Activated B cell treated with CpG ODN at 0.5 μM for 24 hours (primary cell): Measurements from ENCODE around the gene EIF4E2. TPM values are rescaled to one million over a fixed set of nuclear protein-coding genes. Genes with fewer than 3 reads are reported as not detected.

ENCODE experiments used
- ATAC-seq: fragments of 200-7000 bp; cut with Tn5 transposase; one replicate; pipeline ENCODE4 v1.10.0; 2021; ENCODE audit warnings: low read depth, mild to moderate bottlenecking, moderate library complexity
- CTCF ChIA-PET: fragments of 350-600 bp; sonication (Branson Sonifier 250); formaldehyde crosslinking; loops from one replicate; lab custom pipeline; 2021; ENCODE audit warnings: antibody characterized with exemption; lab: Charles Lee
- POLR2A ChIA-PET: fragments of 350-600 bp; sonication (Branson Sonifier 250); formaldehyde crosslinking; loops from one replicate; lab custom pipeline; 2021; ENCODE audit warnings: antibody characterized with exemption; lab: Charles Lee
- DNase-seq: peaks from one replicate; pipeline ENCODE4 v3.0.0; 2022
- H3K27ac Mint-ChIP-seq: one replicate; pipeline ENCODE4 v1.8.0; 2020; ENCODE audit warnings: mixed read lengths
- H3K27me3 Mint-ChIP-seq: one replicate; pipeline ENCODE4 v1.8.0; 2021; ENCODE audit warnings: mixed read lengths
- H3K36me3 Mint-ChIP-seq: one replicate; pipeline ENCODE4 v1.8.0; 2021; ENCODE audit warnings: low read depth, mixed read lengths
- H3K4me1 Mint-ChIP-seq: one replicate; pipeline ENCODE4 v1.8.0; 2021; ENCODE audit warnings: mixed read lengths
- H3K4me3 Mint-ChIP-seq: one replicate; pipeline ENCODE4 v1.8.0; 2020; ENCODE audit warnings: mild to moderate bottlenecking, mixed read lengths
- H3K9me3 Mint-ChIP-seq: one replicate; pipeline ENCODE4 v1.8.0; 2020; ENCODE audit warnings: mixed read lengths
- intact Hi-C: fragments of 100-400 bp; cut with micrococcal nuclease; formaldehyde crosslinking; loops from one replicate; pipeline ENCODE4 v1.15.1; 2024
- total RNA-seq: library from RNA; stranded (reverse); gene quantifications from 2 replicates; pipeline ENCODE4 v1.2.3, GENCODE V29; 2022
- TF ChIP-seq, protein P1 (sequence below): fragments of 200-600 bp; IDR thresholded peaks from one replicate; pipeline ENCODE4 v1.8.0; 2022; ENCODE audit warnings: antibody characterized with exemption, mild to moderate bottlenecking

EIF4E2 gene
- total RNA-seq, 1 donor from 2014 or later = 63.2 TPM

DNA sequence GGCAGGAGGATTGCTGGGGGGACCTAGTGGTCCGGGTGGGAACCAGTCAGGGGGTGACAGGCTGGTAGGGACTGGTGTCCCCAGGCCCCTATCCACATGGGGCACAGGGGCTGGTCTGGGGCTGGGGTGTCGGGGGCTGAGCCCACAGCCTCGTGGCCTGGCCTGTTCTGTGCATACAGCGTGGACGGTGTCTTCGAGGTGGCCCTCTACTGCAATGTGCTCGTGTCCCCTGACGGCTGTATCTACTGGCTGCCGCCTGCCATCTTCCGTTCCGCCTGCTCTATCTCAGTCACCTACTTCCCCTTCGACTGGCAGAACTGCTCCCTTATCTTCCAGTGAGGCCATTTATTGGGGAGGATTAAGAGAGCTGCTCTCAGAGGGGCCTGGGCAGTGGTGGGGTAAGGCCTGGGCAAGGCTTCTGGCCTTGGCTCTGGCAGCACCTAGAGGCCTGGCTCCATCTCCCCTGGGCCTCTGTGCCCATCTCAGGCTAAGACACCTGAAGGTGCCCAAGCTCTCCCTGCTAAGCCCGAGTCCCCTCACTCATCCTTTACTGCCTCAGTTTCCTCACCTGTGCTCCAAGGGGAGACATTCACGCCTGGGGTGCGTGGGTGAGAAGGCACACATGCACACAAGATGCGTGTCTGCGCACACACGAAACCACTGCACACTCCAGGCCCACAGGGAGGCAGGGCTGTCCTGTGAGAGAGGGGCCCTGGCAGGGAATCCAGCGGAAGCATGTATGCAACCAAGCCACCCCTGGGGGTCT, 9.1 kb upstream of the EIF4E2 start:
- POLR2A ChIA-PET = no interaction called here
- peaks cover 10% of the 10 kb centered on the region for H3K36me3 Mint-ChIP-seq
- H3K27me3 Mint-ChIP-seq = peaks cover 5% of the 10 kb centered on the region
- peaks cover 15% of the 10 kb centered on the region for H3K4me1 Mint-ChIP-seq
- peak; percentile 49 for ATAC-seq
- TF ChIP-seq, protein P1, sequence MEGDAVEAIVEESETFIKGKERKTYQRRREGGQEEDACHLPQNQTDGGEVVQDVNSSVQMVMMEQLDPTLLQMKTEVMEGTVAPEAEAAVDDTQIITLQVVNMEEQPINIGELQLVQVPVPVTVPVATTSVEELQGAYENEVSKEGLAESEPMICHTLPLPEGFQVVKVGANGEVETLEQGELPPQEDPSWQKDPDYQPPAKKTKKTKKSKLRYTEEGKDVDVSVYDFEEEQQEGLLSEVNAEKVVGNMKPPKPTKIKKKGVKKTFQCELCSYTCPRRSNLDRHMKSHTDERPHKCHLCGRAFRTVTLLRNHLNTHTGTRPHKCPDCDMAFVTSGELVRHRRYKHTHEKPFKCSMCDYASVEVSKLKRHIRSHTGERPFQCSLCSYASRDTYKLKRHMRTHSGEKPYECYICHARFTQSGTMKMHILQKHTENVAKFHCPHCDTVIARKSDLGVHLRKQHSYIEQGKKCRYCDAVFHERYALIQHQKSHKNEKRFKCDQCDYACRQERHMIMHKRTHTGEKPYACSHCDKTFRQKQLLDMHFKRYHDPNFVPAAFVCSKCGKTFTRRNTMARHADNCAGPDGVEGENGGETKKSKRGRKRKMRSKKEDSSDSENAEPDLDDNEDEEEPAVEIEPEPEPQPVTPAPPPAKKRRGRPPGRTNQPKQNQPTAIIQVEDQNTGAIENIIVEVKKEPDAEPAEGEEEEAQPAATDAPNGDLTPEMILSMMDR = no peak
- DNase-seq = no peak
- intact Hi-C loops = no loop called here
- CTCF ChIA-PET = no interaction called here
- H3K27ac Mint-ChIP-seq = no peak overlapping the region
- no peak overlapping the region for H3K4me3 Mint-ChIP-seq
- peaks cover 3% of the 10 kb centered on the region for H3K9me3 Mint-ChIP-seq

GRCh38 chr2:232541961-232542714, 8.4 kb upstream of the EIF4E2 start:
- POLR2A ChIA-PET = no interaction called here
- no peaks in the 10 kb centered on the region for H3K9me3 Mint-ChIP-seq

DNA sequence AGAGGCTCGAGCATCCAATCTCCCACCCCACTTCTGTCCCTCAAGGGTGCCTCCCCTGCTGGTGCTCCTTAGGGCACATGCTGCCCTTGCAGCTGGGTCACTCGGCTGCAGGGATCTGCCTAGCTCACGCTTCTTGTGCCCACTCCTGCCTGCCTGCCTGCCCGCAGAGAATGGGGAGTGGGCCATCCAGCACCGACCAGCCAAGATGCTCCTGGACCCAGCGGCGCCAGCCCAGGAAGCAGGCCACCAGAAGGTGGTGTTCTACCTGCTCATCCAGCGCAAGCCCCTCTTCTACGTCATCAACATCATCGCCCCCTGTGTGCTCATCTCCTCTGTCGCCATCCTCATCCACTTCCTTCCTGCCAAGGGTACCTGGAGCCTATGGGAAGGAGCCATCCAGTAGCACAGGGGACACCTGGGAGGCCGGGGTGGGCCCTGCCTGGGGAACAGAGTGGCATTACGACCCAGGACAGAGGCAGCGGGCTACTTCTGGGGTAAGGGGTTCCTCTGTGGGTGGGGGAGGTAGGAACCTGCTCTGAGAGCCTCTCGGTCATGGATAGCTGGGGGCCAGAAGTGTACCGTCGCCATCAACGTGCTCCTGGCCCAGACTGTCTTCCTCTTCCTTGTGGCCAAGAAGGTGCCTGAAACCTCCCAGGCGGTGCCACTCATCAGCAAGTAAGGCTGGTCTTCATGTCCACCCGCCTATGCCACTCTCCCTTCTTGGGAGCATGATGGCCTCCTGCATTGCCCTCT, 7.6 kb upstream of the EIF4E2 start:
- Mint-ChIP-seq H3K27me3 (peaks cover 5% of the 10 kb centered on the region), H3K4me3 (no peak overlapping the region), H3K4me1 (peaks cover 23% of the 10 kb centered on the region), H3K36me3 (peaks cover 13% of the 10 kb centered on the region), H3K27ac (no peak overlapping the region), H3K9me3 (no peaks in the 10 kb centered on the region)
- intact Hi-C loops = no loop called here
- no peak for ATAC-seq
- DNase-seq = no peak
- TF ChIP-seq, protein P1 = no peak
- POLR2A ChIA-PET = no interaction called here
- CTCF ChIA-PET = no interaction called here

More at GRCh38 chr2:232541961-232542714, 8.4 kb upstream of the EIF4E2 start:
- peaks cover 18% of the 10 kb centered on the region for H3K4me1 Mint-ChIP-seq
- peaks cover 5% of the 10 kb centered on the region for H3K27me3 Mint-ChIP-seq
- H3K4me3 Mint-ChIP-seq = no peak overlapping the region
- peaks cover 13% of the 10 kb centered on the region for H3K36me3 Mint-ChIP-seq
- DNase-seq (no peak), ATAC-seq (no peak)
- CTCF ChIA-PET = no interaction called here
- TF ChIP-seq, protein P1 = no peak
- intact Hi-C loops = no loop called here
- no peak overlapping the region for H3K27ac Mint-ChIP-seq

DNA sequence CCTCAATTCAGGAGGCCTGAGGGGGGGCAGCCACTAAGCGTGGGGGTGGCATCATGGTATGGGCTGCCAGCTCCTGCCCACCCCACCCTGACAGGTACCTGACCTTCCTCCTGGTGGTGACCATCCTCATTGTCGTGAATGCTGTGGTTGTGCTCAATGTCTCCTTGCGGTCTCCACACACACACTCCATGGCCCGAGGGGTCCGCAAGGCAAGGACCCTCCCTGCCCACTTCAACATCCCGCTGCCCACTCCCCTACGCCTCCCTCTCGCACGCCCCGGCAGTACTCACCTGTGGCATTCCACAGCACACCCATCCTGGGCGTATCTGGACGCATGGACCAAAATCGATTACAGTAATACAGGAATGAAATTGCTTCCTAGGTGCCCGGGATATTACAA, 7.0 kb upstream of the EIF4E2 start:
- H3K27me3 Mint-ChIP-seq = peaks cover 1% of the 10 kb centered on the region
- no peaks in the 10 kb centered on the region for H3K9me3 Mint-ChIP-seq
- H3K27ac Mint-ChIP-seq = no peak overlapping the region
- intact Hi-C loops = no loop called here
- peaks cover 24% of the 10 kb centered on the region for H3K4me1 Mint-ChIP-seq
- TF ChIP-seq, protein P1 = no peak
- no peak overlapping the region for H3K4me3 Mint-ChIP-seq
- ChIA-PET POLR2A (no interaction called here), CTCF (no interaction called here)
- no peak for ATAC-seq
- DNase-seq = no peak
- peaks cover 14% of the 10 kb centered on the region for H3K36me3 Mint-ChIP-seq
